Activated T-helper 9 cell treated with anti-CD3 and anti-CD28 coated beads, Interleukin-2, amount 50 U/mL, for 16 hours (primary cell): ENCODE measurements around the gene LRP1B.
"Not testable (repeated sequence)": the region's sequence is repeated elsewhere in the genome, so short reads cannot be mapped to it uniquely, and the experiment has no call there.

Experiments used
- DNase-seq: peaks from one replicate; pipeline ENCODE4 v3.0.0-alpha.2; 2020; ENCODE audit warnings: low read depth

The LRP1B gene

DNA sequence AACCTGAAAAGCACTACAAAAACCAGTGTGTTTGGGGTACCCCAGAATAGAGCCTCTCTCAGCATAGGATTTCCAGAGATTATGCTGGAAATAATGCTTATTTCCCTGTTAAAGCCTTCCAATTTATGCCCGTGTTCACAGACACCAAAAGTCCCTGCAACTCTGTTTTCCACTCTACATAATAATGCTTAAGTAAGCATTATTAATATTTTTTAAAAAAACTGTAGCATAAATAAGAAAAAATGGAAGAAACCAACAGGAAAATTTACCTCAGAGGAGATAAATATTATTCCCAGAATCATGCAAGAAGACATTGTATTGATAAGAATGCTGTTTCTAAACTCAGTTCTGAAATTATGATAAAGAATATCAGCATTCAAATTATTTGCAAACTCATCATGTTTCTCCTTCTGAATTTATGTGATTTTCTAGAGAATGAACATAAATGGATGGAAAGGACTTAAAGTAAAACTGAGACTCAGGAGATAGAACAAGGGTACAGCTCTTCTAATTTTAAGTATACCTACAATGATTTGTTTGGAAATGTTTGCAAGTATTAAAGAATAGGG lies 241.7 kb downstream of the LRP1B start:
- no peak for DNase-seq

GRCh38 chr2:141887363-141887762 lies 243.5 kb downstream of the LRP1B start:
- DNase-seq: no peak

DNA sequence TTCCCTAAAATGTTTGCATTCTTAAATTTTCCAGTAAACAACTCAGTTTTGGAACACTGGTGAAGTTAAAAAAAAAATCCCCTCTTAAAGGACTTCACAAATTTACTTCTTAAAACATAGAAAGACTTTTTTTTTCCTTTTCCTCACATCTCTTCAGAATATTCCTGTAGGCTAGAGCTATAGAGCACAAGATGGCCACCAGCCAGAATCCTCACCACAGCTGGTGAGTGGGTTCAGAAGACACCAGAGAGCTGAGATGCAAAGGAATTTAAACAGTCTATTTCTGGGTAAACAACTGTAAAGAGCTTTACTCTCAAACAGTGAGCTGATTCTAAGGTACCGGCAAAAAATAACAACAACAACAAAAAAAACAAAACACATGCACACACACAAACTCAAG lies 252.8 kb downstream of the LRP1B start:
- no peak for DNase-seq

GRCh38 chr2:141871913-141872634 lies 258.7 kb downstream of the LRP1B start:
- DNase-seq: no peak

- DNase-seq: no peak
These were observed 261.2 kb downstream of the LRP1B start for GRCh38 chr2:141869572-141869971.

GRCh38 chr2:141863964-141864363 lies 266.9 kb downstream of the LRP1B start:
- no peak for DNase-seq

- DNase-seq: no peak
These were observed 274.4 kb downstream of the LRP1B start for GRCh38 chr2:141856215-141856919.

- no peak for DNase-seq
These were observed 282.6 kb downstream of the LRP1B start for GRCh38 chr2:141848191-141848590.

- DNase-seq: no peak
These were observed 286.6 kb downstream of the LRP1B start for GRCh38 chr2:141844231-141844630.

- no peak for DNase-seq
These were observed 295.7 kb downstream of the LRP1B start for GRCh38 chr2:141835103-141835502.

GRCh38 chr2:141828761-141829160 lies 302.1 kb downstream of the LRP1B start:
- no peak for DNase-seq

DNA sequence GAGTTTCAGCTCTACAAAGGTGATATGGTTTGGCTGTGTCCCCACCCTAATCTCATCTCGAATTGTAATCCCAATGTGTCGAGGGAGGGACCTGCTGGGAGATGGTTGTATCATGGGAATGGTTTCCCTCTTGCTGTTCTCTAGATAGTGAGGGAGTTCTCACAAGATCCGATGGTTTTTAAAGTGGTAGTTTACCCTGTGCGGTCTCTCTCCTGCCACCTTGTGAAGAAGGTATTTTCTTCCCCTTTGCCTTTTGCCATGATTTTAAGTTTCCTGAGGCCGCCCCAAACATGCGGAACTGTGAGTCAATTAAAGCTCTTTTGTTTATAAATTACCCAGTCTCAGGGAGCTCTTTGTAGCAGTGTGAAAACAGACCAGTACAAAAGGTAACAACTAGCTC lies 306.0 kb downstream of the LRP1B start:
- no peak for DNase-seq

DNA sequence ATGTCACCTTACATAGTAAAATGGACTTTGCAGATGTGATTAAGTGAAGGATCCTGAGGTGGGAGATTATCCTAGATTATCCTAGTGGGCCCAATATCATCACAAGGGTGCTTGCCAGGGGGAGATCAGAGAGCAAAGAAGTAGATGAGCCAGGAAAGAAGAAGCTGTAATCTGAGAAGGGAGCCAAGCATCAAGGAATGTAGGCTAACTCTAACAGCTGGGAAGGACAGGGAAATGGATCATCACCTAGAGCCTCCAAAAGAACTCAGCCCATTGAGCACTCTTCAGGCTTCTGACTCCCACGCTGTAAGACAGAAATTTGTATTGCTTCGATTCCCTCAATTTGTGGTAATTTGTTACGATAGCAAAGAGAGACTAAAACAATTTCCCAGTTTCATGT lies 309.9 kb downstream of the LRP1B start:
- DNase-seq: no peak

DNA sequence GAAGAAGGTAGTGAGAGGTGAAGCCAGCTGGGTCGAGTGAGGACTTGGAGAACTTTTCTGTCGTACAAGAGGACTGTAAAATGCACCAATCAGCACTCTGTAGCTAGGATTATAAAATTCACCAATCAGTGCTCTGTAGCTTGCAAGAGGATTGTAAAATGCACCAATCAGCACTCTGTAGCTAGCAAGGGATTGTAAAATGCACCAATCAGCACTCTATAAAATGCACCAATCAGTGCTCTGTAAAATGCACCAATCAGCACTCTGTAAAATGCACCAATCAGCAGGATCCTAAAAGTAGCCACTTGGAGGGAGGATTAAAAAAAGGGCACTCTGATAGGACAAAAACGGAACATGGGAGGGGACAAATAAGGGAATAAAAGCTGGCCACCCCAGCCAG lies 315.5 kb downstream of the LRP1B start:
- not testable (repeated sequence) for DNase-seq

- no peak for DNase-seq
These were observed 316.7 kb downstream of the LRP1B start for GRCh38 chr2:141814150-141814549.

GRCh38 chr2:141810148-141810547 lies 320.7 kb downstream of the LRP1B start:
- DNase-seq: no peak

DNA sequence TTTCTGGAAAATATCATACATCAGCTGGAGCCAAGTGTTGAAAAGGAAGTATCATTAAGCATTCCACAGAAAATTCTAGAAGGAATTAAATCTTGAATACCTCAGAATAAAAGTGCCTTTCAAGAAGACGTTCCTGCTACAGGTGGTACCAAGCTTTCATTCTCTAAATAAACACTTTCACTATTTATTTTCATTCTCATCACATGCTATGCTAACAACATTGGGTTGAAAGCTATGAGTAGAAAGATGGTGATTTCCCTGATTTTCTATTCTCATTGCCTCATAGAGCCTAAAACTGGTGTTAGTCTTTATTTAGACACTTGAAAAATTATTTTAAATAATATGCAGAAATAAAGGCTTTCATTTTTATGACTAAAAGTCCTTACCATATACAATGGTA lies 324.7 kb downstream of the LRP1B start:
- DNase-seq: no peak

DNA sequence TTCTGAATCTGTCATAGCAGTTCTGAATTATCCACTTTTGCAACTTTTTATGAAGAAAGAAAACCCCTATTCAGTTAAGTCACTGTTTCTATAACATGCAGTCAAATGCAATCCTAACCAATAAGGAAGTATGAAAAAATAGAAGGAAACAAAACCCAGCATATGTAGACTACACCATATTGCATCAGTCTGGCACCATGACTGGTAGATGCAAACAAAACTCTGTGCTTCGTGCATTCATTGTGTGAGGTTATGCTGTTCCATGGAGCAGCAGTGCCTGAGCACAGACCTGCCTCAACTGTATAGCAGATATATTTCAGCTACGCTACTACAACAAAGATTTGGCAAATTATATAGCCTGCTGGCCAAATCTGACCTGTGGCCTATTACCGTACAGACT lies 325.5 kb downstream of the LRP1B start:
- no peak for DNase-seq

DNA sequence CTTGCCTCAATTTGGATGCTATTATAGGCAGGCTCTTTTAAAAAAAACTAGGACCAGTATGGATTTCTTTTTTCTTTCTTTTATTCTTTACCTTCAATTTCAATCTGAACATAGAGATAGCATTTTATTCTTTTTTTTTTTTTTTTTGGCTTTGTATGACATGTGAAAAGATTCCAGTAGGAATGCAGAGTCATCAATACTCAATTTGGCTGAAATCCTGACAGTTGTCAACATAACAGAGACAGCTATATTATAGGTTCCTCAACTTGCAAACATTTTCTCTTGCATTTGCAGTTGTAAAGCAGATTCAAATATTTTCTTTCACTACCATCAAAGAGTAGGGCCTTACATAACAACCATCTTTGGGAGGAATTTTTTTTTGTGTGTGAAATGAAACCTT lies 334.4 kb downstream of the LRP1B start:
- no peak for DNase-seq

GRCh38 chr2:141791521-141791920 lies 339.3 kb downstream of the LRP1B start:
- DNase-seq: no peak

- no peak for DNase-seq
These were observed 348.2 kb downstream of the LRP1B start for GRCh38 chr2:141782574-141782973.

GRCh38 chr2:141778315-141778835 lies 352.4 kb downstream of the LRP1B start:
- DNase-seq: no peak

DNA sequence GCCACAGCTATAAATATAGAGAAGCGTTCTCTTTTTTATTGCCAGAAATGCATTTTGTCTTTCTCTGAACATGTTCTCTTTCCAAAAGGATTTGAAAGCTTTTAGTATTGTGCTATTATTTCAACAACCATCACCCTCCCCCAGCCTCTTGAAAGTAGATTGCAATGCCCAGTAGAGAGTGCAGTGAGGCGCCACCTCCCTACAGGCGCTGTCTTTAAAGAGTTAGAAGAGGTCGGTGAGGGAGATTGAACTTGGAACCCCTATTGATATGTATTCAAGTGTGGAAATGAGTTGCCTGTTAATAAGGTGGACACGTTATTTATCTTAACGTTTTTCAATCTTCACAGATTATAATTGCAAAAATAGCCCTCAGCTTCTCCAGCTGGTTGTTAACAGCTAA lies 360.3 kb downstream of the LRP1B start:
- no peak for DNase-seq
